Mesendoderm (in vitro differentiated cells): ENCODE data around the gene REM1.
"Not testable (repeated sequence)": the region's sequence is repeated elsewhere in the genome, so short reads cannot be mapped to it uniquely, and the experiment has no call there.

ENCODE experiments used
- DNase-seq: peaks from one replicate; pipeline ENCODE4 v3.0.0; 2013
- H2AK5ac ChIP-seq: 2 replicates; pipeline ENCODE4 v1.6.1; 2013; ENCODE audit warnings: low read length, inconsistent platforms
- H2BK120ac ChIP-seq: 2 replicates; pipeline ENCODE4 v1.6.1; 2013; ENCODE audit warnings: low read depth, mild to moderate bottlenecking, low read length, moderate library complexity, mixed read lengths
- H2BK15ac ChIP-seq: replicated peaks from 2 replicates; pipeline ENCODE4 v1.6.1; 2013; ENCODE audit warnings: low read depth, mild to moderate bottlenecking, moderate library complexity
- H2BK5ac ChIP-seq: 2 replicates; pipeline ENCODE4 v1.6.1; 2013; ENCODE audit warnings: low read length, inconsistent platforms
- H3K18ac ChIP-seq: 2 replicates; pipeline ENCODE4 v1.6.1; 2013; ENCODE audit warnings: mild to moderate bottlenecking, low read length, mixed read lengths
- H3K23ac ChIP-seq: one replicate; pipeline ENCODE4 v1.6.1; 2013; ENCODE audit warnings: low read length
- H3K27ac ChIP-seq: 2 replicates; pipeline ENCODE4 v1.5.1; 2013; ENCODE audit warnings: low read depth, mild to moderate bottlenecking, inconsistent platforms, low read length, moderate library complexity
- H3K27me3 ChIP-seq: 2 replicates; pipeline ENCODE4 v1.6.1; 2013; ENCODE audit warnings: low read length, control low read depth, mild to moderate bottlenecking, inconsistent platforms; ENCODE audit not compliant: insufficient read depth, poor library complexity
- H3K36me3 ChIP-seq: 2 replicates; pipeline ENCODE4 v1.6.1; 2013; ENCODE audit warnings: low read length, inconsistent platforms; ENCODE audit not compliant: control insufficient read depth, insufficient read depth
- H3K4ac ChIP-seq: one replicate; pipeline ENCODE4 v1.6.1; 2013; ENCODE audit warnings: low read depth, mild to moderate bottlenecking, low read length, moderate library complexity
- H3K4me1 ChIP-seq: 2 replicates; pipeline ENCODE4 v1.6.1; 2013; ENCODE audit warnings: low read depth, low read length, inconsistent platforms; ENCODE audit not compliant: control insufficient read depth
- H3K4me2 ChIP-seq: 2 replicates; pipeline ENCODE4 v1.6.1; 2013; ENCODE audit warnings: low read length
- H3K4me3 ChIP-seq: 2 replicates; pipeline ENCODE4 v1.5.1; 2013; ENCODE audit warnings: mild to moderate bottlenecking, low read length
- H3K56ac ChIP-seq: one replicate; pipeline ENCODE4 v1.6.1; 2013; ENCODE audit warnings: low read length
- H3K79me1 ChIP-seq: 2 replicates; pipeline ENCODE4 v1.6.1; 2013; ENCODE audit warnings: low read length, inconsistent platforms
- H3K79me2 ChIP-seq: 2 replicates; pipeline ENCODE4 v1.6.1; 2013; ENCODE audit warnings: mild to moderate bottlenecking, low read length; ENCODE audit not compliant: control insufficient read depth, insufficient read depth
- H3K9ac ChIP-seq: 2 replicates; pipeline ENCODE4 v1.6.1; 2013; ENCODE audit warnings: low read length, inconsistent platforms
- H4K5ac ChIP-seq: one replicate; pipeline ENCODE4 v1.6.1; 2013; ENCODE audit warnings: low read length
- H4K8ac ChIP-seq: one replicate; pipeline ENCODE4 v1.6.1; 2013; ENCODE audit warnings: low read depth, mild to moderate bottlenecking, control low read depth, low read length, moderate library complexity
- WGBS: extraction: QIAGEN DNeasy Blood & Tissue Kit; methylation state at CpG from one replicate; pipeline ENCODE4 v1.1.7; 2013; ENCODE audit warnings: low lambda C conversion rate, missing lambda C conversion rate; ENCODE audit not compliant: insufficient coverage; ENCODE audit errors: extremely low coverage; 5-methylcytosine and 5-hydroxymethylcytosine counted together

REM1 gene

GRCh38 chr20:31515775-31516107 is 40.7 kb downstream of the REM1 start:
- no CpG with 5 or more reads among the region's 3 CpGs for WGBS
- H3K4me2 ChIP-seq, result peak overlapping the region; percentile 100
- peaks cover 29% of the 10 kb centered on the region for H3K79me1 ChIP-seq
- no peak overlapping the region for H3K18ac ChIP-seq
- no peak overlapping the region for H3K27ac ChIP-seq
- H2BK120ac ChIP-seq, result no peak overlapping the region
- H3K4me1 ChIP-seq, result peaks cover 10% of the 10 kb centered on the region
- no peak overlapping the region for H3K4ac ChIP-seq
- H3K36me3 ChIP-seq, result peaks cover 3% of the 10 kb centered on the region
- peaks cover 31% of the 10 kb centered on the region for H3K79me2 ChIP-seq
- H2AK5ac ChIP-seq, result no peak overlapping the region
- H3K4me3 ChIP-seq, result no peak overlapping the region
- no peak overlapping the region for H2BK5ac ChIP-seq
- H2BK15ac ChIP-seq, result no peak overlapping the region
- no peak for DNase-seq
- H3K9ac ChIP-seq, result peak overlapping the region; percentile 99
- H3K27me3 ChIP-seq, result no peaks in the 10 kb centered on the region
- H3K56ac ChIP-seq, result peak overlapping the region; percentile 97
- no peak overlapping the region for H3K23ac ChIP-seq
- no peak overlapping the region for H4K5ac ChIP-seq
- H4K8ac ChIP-seq, result no peak overlapping the region

GRCh38 chr20:31516166-31516565 is 41.1 kb downstream of the REM1 start:
- Histone ChIP-seq H2AK5ac (no peak overlapping the region), H3K27me3 (no peaks in the 10 kb centered on the region), H4K5ac (no peak overlapping the region), H3K4ac (no peak overlapping the region), H2BK120ac (no peak overlapping the region), H3K56ac (peak overlapping the region; percentile 22), H3K4me2 (no peak overlapping the region), H3K9ac (peak overlapping the region; percentile 33), H3K79me2 (peaks cover 31% of the 10 kb centered on the region), H3K4me1 (peaks cover 10% of the 10 kb centered on the region), H3K4me3 (no peak overlapping the region), H3K36me3 (peaks cover 3% of the 10 kb centered on the region), H3K79me1 (peaks cover 30% of the 10 kb centered on the region), H3K18ac (no peak overlapping the region), H3K27ac (no peak overlapping the region), H3K23ac (no peak overlapping the region), H2BK5ac (no peak overlapping the region), H2BK15ac (no peak overlapping the region), H4K8ac (no peak overlapping the region)
- DNase-seq, result no peak
- WGBS, result no CpG with 5 or more reads among the region's 4 CpGs

GRCh38 chr20:31516651-31517050 is 41.6 kb downstream of the REM1 start:
- H3K27me3 ChIP-seq, result no peaks in the 10 kb centered on the region
- no CpG with 5 or more reads among the region's 2 CpGs for WGBS
- no peak overlapping the region for H4K5ac ChIP-seq

GRCh38 chr20:31517373-31517772 is 42.3 kb downstream of the REM1 start:
- H3K23ac ChIP-seq, result no peak overlapping the region
- H3K27me3 ChIP-seq, result no peaks in the 10 kb centered on the region
- no peak overlapping the region for H3K4me2 ChIP-seq
- H3K56ac ChIP-seq, result no peak overlapping the region
- no peak overlapping the region for H2BK5ac ChIP-seq
- H3K79me1 ChIP-seq, result peaks cover 35% of the 10 kb centered on the region
- no peak overlapping the region for H2BK120ac ChIP-seq
- no peak overlapping the region for H3K9ac ChIP-seq
- no peak overlapping the region for H3K4me3 ChIP-seq
- peaks cover 3% of the 10 kb centered on the region for H3K36me3 ChIP-seq
- peaks cover 35% of the 10 kb centered on the region for H3K79me2 ChIP-seq
- H3K27ac ChIP-seq, result no peak overlapping the region
- no CpG with 5 or more reads among the region's 4 CpGs for WGBS
- H3K18ac ChIP-seq, result no peak overlapping the region
- no peak overlapping the region for H2AK5ac ChIP-seq
- DNase-seq, result peak; percentile 86
- peaks cover 10% of the 10 kb centered on the region for H3K4me1 ChIP-seq
- H4K8ac ChIP-seq, result no peak overlapping the region
- no peak overlapping the region for H3K4ac ChIP-seq
- no peak overlapping the region for H4K5ac ChIP-seq
- no peak overlapping the region for H2BK15ac ChIP-seq

More at GRCh38 chr20:31516651-31517050, 41.6 kb downstream of the REM1 start:
- Histone ChIP-seq H3K4me3 (no peak overlapping the region), H3K9ac (peak overlapping the region; percentile 8), H3K36me3 (peaks cover 3% of the 10 kb centered on the region), H3K23ac (no peak overlapping the region), H4K8ac (no peak overlapping the region), H2BK5ac (no peak overlapping the region), H2BK120ac (no peak overlapping the region), H2AK5ac (no peak overlapping the region), H3K79me1 (peaks cover 31% of the 10 kb centered on the region), H2BK15ac (no peak overlapping the region), H3K4ac (no peak overlapping the region), H3K4me2 (no peak overlapping the region), H3K27ac (no peak overlapping the region), H3K56ac (peak overlapping the region; percentile 22), H3K4me1 (peaks cover 10% of the 10 kb centered on the region), H3K79me2 (peaks cover 31% of the 10 kb centered on the region), H3K18ac (no peak overlapping the region)
- DNase-seq, result no peak

GRCh38 chr20:31521267-31521666 is 46.2 kb downstream of the REM1 start:
- DNase-seq, H3K18ac ChIP-seq, H3K36me3 ChIP-seq, H2BK5ac ChIP-seq, H3K23ac ChIP-seq, H2BK15ac ChIP-seq, H4K5ac ChIP-seq, H3K4ac ChIP-seq, H2BK120ac ChIP-seq, H3K4me2 ChIP-seq, H3K4me1 ChIP-seq, H3K27me3 ChIP-seq, H3K56ac ChIP-seq, H3K4me3 ChIP-seq, H3K9ac ChIP-seq, H4K8ac ChIP-seq, H3K27ac ChIP-seq, H2AK5ac ChIP-seq: not testable (repeated sequence)
- Histone ChIP-seq H3K79me2 (peaks cover 22% of the 10 kb centered on the region), H3K79me1 (peaks cover 25% of the 10 kb centered on the region)
- no CpG with 5 or more reads among the region's 7 CpGs for WGBS

- Histone ChIP-seq H4K8ac (no peak overlapping the region), H3K4me2 (no peak overlapping the region), H3K79me1 (peaks cover 14% of the 10 kb centered on the region), H3K27ac (no peak overlapping the region), H2BK15ac (no peak overlapping the region), H3K18ac (no peak overlapping the region), H3K4me3 (no peak overlapping the region), H3K4me1 (no peaks in the 10 kb centered on the region), H4K5ac (no peak overlapping the region), H3K4ac (no peak overlapping the region), H2BK120ac (no peak overlapping the region), H3K36me3 (peaks cover 1% of the 10 kb centered on the region), H3K23ac (no peak overlapping the region), H2AK5ac (no peak overlapping the region), H3K56ac (no peak overlapping the region), H3K9ac (no peak overlapping the region), H3K27me3 (no peaks in the 10 kb centered on the region), H3K79me2 (peaks cover 9% of the 10 kb centered on the region), H2BK5ac (no peak overlapping the region)
- no peak for DNase-seq
- WGBS, result no CpG with 5 or more reads among the region's 6 CpGs
Observed at GRCh38 chr20:31522731-31523130, 47.6 kb downstream of the REM1 start.
